GM11168 (cell line): ENCODE data around the gene SMG9.
"Not testable (repeated sequence)": the region's sequence is repeated elsewhere in the genome, so short reads cannot be mapped to it uniquely, and the experiment has no call there.

ENCODE experiments used
- in situ Hi-C: fragments of 300-500 bp; cut with MboI; formaldehyde crosslinking; loops from one replicate; pipeline ENCODE4 v1.12.0; 2022; ENCODE audit warnings: low sequenced_read_pairs; ENCODE audit not compliant: unreplicated experiment

The SMG9 gene

DNA sequence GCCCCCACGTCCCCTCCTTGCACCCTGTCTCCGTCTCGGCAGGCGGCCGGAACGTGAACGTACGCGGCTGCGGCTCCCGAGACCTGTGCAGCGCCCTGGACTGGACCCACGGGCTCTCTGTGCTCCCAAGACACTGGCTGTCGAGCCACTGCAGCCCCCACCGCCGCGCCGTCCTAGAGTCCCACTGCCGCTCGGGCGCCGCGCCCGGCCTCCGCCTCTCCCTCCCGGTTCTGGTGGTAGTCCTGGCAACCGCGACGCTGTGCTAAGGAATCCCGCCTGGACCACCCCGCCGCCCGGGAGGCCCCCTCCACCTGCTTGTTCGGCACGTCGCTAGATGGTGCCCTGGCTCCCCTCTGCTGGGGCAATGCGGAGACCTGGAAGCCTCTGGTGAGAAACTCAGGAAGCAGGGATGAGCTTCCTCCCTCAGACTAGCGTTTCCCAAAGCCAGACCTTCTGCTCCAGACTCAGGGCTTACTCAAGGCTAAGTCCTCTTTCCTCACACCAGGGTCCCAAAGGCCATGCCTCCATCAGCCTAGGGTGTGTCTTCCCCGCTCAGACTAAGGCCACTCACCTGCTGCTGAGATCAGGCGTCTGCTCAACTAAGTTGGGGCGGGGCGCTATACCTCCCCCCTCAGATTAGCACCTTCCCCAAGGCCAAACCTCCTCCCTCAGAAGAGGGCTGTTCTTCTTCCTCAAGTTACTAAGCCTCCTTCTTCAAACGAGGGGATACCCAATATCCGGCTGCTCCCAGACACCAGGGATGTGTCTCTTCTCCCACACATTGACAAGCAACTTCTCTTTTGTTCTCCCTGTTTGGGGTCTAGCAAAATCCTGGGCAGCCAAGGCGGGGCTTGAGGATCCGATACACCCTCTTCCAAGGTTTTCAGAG, 55.0 kb downstream of the SMG9 start:
- in situ Hi-C loops, result no loop called here

DNA sequence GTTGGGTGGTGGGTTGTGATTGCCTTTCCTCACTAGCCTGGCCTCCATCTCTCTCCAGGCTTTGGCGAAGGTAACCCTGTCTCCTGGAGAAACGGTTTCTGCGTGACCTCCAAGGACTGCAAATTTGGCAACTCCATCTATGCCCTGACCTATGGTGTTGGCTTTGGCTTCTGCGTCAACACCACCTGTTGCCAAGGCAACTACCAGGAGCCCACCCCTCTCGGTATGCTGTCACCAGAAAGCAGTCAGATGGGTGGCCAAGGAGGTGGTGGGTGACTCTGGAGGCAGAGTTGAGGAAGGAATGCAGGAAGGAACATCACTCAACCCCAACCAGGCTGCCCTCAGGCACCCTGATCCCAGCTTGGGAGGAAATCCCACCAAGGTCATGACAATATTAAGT, 57.5 kb downstream of the SMG9 start:
- in situ Hi-C loops, result no loop called here

- in situ Hi-C loops, result no loop called here
Observed at GRCh38 chr19:43695985-43696704, 58.6 kb downstream of the SMG9 start.

- in situ Hi-C loops, result no loop called here
Observed at GRCh38 chr19:43694553-43694952, 60.2 kb downstream of the SMG9 start.

DNA sequence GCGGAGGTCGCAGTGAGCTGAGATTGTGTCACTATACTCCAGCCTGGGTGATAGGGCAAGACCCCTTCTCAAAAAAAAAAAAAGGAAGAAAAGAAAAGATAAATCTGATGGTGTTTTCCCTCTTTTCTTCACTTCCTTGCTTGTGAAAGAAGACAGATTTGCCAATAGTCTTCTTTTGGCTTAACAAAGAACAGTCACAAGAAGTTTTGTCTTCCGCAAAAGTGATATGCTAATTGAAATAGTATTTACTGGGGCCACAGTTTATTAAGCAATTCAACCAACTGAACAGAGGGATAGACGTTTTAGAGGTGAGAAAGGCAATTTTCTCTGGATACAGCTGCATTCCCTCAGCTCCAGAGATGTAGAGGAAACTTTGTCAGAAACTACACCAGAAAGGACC, 61.9 kb downstream of the SMG9 start:
- in situ Hi-C loops, result no loop called here

DNA sequence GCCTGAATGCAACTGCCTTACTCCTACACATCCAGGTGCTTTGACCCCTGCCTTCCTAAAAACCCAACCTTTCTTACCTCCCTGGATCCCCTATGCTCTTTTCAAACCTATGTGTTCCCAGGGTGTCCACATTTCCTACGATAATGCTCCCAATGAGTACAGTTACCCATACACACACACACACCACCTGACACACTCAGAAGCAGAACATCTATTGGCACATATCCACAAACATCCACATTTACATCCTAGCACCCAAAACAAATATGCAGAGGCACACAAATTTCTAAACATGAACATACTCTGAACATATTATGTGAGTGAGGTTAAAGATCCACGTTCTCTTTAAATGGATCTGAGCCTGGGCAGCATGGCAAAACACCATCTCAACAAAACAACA, 62.4 kb downstream of the SMG9 start:
- in situ Hi-C loops, result no loop called here

GRCh38 chr19:43691755-43692154, 63.0 kb downstream of the SMG9 start:
- in situ Hi-C loops, result no loop called here

DNA sequence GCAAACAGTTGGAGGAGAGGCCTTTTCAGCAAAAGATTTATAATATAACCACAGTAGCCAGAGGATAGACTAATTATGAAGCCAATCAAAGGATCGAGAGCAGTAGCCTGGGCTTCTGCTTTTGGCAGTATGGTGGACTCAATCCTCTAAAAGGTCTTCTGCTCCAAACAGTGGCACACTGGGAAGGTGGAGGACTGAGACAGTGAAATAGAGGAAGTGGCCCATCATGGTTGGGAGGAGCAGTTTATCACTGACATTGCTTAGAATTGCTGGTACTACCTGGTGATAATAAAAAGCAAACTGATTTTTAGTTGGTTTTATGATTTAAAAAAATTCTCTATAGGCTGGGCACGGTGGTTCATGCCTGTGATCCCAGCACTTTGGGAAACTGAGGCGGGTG, 63.9 kb downstream of the SMG9 start:
- in situ Hi-C loops, result no loop called here

DNA sequence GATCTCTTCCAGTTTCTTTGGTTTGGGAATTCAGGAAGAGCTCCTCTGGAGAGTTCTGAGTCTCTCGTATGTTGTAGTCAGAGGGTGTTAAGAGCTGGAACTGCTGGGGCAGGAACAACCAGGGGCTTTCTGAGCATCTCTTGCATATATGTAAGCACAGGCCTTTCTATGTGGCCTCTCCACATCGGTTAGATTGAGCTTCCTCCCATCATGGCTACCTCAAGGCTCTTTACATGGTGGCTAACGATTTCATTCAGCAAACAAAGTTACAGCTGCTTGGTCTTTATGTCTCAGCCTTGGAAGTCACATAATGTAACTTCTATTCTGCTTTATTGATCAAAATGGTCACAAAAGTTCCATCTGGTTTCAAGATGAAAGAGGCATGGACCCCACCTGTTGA, 64.3 kb downstream of the SMG9 start:
- in situ Hi-C loops, result no loop called here

DNA sequence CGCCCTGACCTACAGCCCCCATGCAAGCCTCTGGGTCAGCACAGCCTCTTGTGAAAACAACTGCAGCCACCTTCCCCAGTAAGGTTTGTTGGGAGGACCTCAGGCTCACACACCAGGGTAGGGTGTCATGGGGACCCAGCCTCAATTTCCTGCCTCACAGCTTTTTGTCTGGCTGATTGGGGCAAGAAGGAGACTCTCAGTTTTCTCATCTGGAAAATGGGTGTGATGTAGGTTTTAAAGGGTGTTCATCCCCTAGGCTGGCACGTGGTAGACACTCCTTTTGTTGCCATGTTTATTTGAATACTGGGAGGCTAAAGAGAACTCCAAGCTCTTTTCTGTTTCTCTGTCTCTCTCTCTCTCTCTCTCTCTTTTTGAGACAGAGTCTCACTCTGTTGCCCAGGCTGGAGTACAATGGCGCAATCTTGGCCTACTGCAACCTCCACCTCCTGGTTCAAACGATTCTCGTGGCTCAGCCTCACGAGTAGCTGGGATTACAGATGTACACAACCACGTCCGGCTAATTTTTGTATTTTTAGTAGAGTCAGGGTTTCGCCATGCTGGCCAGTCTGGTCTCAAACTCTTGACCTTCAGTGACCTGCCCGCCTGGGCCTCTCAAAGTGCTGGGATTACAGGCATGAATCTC, 66.6 kb downstream of the SMG9 start:
- in situ Hi-C loops, result no loop called here

DNA sequence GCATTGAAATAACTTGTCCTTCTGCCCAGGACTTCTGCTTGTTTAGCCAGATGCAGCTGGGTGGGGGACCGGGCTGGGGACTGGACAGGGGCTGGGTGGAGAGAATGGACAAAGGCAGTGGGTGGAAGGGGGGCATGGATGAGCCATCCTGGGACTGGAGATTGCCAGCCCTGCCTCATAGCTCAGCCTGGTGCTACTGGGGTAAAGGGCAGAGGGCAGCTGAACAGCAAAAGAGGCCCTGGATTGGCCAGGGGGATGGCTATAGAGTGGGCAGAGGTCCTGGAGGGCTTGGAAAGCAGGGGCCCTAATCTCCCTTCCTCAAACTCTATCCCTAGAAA, 67.1 kb downstream of the SMG9 start:
- in situ Hi-C loops, result no loop called here

DNA sequence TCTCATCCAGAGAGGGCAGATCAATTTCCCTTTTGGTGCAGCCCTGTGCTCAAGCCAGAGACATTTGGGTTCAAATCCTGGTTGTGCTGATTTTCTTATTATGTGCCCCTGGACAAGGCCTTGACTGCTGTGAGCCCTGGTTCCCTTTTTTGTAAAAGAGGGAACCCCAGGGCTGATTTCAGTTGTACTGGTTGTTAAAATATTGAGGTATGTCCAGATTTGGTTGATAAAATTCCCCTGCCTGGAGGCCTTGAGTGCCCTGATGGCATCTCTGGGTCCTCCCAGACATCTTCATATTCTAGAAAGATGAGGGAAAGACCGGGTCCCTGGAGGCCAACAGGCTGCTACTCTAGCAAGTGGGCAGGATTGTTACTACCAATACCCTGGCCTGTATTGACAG, 70.4 kb downstream of the SMG9 start:
- in situ Hi-C loops, result no loop called here

GRCh38 chr19:43683905-43684304, 70.9 kb downstream of the SMG9 start:
- in situ Hi-C loops, result no loop called here

DNA sequence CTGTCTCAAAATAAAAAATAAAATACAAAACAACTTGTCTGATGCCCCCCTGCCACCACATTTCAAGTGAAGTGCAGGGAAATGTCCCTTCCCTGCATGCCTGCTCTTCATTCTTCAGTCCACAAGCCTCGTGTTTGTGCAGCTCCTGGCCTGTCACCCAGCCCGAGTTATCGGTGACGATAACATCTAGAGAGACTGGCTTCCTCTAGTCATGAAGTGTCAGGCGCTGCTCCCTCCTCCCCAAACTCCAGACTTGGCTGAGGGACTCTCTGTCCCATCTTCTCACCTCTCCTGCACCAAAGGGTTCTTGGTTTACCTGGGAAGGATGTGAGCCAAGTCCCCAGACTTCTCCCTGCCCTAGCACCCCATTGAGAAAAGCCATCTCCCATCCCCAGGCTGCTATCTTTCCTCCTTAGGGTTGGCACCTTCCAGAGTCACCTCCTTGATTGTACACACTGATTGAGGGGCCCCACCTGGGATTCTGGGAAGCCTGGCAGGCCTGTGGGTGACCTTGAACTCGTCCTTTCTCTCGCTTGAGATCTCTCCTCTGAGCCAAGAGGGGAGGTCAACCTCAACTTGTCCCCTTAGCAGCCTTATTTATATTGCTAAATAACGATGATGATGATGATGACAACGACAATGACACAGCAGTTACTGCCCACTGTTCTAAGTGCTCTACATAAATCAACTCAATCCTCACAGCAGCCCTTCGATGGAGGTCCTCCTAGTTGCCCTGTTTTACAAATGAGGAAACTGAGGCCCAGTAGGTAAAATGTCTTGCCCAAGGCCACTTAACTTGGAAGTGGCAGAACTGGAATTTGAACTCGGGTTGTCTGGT, 71.7 kb downstream of the SMG9 start:
- in situ Hi-C loops, result no loop called here

DNA sequence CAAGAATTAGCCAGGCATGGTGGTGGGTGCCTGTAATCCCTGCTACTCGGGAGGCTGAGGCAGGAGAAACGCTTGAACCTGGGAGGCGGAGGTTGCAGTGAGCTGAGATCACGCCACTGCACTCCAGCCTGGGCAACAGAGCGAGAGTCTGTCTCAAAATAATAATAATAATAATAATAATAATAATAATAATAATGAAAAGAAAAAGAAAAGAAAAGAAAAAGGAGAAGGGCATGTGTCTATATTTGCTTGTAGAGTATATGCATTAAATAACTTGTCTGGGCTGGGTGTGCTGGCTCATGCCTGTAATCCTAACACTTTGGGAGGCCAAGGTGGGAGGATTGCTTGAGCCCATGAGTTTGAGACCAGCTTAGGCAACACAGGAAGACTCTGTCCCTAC, 72.5 kb downstream of the SMG9 start:
- in situ Hi-C loops, result not testable (repeated sequence)

GRCh38 chr19:43681821-43682220, 72.9 kb downstream of the SMG9 start:
- in situ Hi-C loops, result no loop called here

- in situ Hi-C loops, result no loop called here
Observed at GRCh38 chr19:43678512-43679261, 76.1 kb downstream of the SMG9 start.
